RPMI8226 (cell line): ENCODE measurements around the gene BPGM.

ENCODE experiments used
- DNase-seq: peaks from one replicate; pipeline ENCODE4 v3.0.0-alpha.2; 2015

Gene BPGM

GRCh38 chr7:134699021-134699818, 52.6 kb downstream of the BPGM start:
- no peak for DNase-seq

- DNase-seq = no peak
Observed at GRCh38 chr7:134699899-134700298, 53.2 kb downstream of the BPGM start.

- DNase-seq = peak; percentile 33
Observed at GRCh38 chr7:134701272-134701671, 54.6 kb downstream of the BPGM start.

- DNase-seq = no peak
Observed at GRCh38 chr7:134702366-134703240, 56.0 kb downstream of the BPGM start.

- DNase-seq = no peak
Observed at GRCh38 chr7:134703241-134703594, 56.6 kb downstream of the BPGM start.

- no peak for DNase-seq
Observed at GRCh38 chr7:134703782-134704181, 57.1 kb downstream of the BPGM start.

- no peak for DNase-seq
Observed at GRCh38 chr7:134704827-134705226, 58.2 kb downstream of the BPGM start.

- DNase-seq = no peak
Observed at GRCh38 chr7:134705716-134706115, 59.1 kb downstream of the BPGM start.

- no peak for DNase-seq
Observed at GRCh38 chr7:134706468-134706867, 59.8 kb downstream of the BPGM start.

- no peak for DNase-seq
Observed at GRCh38 chr7:134707663-134708378, 61.2 kb downstream of the BPGM start.

GRCh38 chr7:134708692-134709091, 62.0 kb downstream of the BPGM start:
- no peak for DNase-seq

- DNase-seq = no peak
Observed at GRCh38 chr7:134709197-134709596, 62.5 kb downstream of the BPGM start.

- no peak for DNase-seq
Observed at GRCh38 chr7:134710511-134710853, 63.8 kb downstream of the BPGM start.

- DNase-seq = no peak
Observed at GRCh38 chr7:134710854-134711624, 64.4 kb downstream of the BPGM start.

GRCh38 chr7:134712196-134712595, 65.5 kb downstream of the BPGM start:
- DNase-seq = no peak

- no peak for DNase-seq
Observed at GRCh38 chr7:134714470-134715205, 68.0 kb downstream of the BPGM start.

- no peak for DNase-seq
Observed at GRCh38 chr7:134718211-134718875, 71.7 kb downstream of the BPGM start.

GRCh38 chr7:134720091-134720935, 73.7 kb downstream of the BPGM start:
- no peak for DNase-seq

- DNase-seq = no peak
Observed at GRCh38 chr7:134721171-134721570, 74.5 kb downstream of the BPGM start.

- DNase-seq = no peak
Observed at GRCh38 chr7:134722786-134723322, 76.2 kb downstream of the BPGM start.
